ENCODE measurements around the gene PDE9A.
"Not testable (repeated sequence)": the region's sequence is repeated elsewhere in the genome, so short reads cannot be mapped to it uniquely, and the experiment has no call there.

The PDE9A gene

GRCh38 chr21:42708107-42708506, 54.7 kb downstream of the PDE9A start:
- DNase-seq (ENCODE audit: low spot score) = no peak

- not testable (repeated sequence) for DNase-seq (ENCODE audit: low spot score)
Observed at GRCh38 chr21:42708916-42709315, 55.5 kb downstream of the PDE9A start.

DNA sequence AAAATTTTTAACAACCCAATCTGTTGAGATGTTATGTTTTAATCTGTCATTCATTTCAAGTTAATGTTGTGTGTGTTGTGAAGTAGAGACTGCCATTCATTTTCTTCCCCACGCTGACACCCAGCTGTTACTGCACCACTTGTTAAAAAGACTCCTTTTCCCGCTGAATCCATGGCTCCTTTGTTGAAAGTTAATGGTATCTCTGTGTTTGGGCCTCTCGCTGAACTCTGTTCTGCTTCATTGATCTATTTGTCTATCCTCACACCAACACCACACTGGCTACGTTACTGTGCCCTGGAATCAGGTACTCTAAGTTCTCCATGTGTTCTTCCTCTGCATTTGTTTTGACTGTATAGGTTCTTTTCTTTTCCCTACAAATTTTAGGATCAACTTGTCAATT, 58.2 kb downstream of the PDE9A start:
- no peak for DNase-seq (ENCODE audit: low spot score)

DNA sequence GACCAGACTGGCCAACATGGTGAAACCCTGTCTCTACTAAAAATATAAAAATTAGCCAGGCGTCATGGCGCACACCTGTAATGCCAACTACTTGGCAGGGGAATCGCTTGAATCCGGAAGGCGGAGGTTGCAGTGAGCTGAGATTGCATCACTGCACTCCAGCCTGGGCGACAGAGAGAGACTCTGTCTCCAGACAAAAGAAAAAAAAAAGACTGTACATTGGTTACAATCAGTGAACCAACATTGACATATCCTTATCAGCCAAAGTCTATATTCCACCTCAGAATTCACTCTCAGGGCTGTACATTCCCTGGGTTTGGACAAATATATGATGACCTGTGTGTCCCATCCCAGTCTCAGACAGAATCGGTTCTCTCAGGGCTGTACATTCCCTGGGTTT, 62.0 kb downstream of the PDE9A start:
- DNase-seq (ENCODE audit: low spot score) = not testable (repeated sequence)

- no peak for DNase-seq (ENCODE audit: low spot score)
Observed at GRCh38 chr21:42716074-42716473, 62.7 kb downstream of the PDE9A start.

DNA sequence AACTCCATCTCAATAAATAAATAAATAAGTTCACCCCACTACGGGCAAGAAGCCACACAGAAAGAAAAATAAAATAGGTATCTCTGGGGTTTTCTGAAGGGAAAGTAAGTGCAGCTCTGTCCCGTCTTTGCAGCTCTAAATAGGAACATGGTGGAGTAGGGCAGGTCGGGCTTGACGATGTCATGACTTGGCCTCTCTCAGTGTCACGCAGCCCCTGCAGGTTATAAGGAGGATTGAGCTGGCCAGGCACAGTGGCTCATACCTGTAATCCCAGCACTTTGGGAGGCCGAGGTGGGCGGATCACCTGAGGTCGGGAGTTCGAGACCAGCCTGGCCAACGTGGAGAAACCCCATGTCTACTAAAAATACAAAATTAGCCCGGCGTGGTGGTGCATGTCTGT, 67.1 kb downstream of the PDE9A start:
- not testable (repeated sequence) for DNase-seq (ENCODE audit: low spot score)

GRCh38 chr21:42721341-42721824, 68.0 kb downstream of the PDE9A start:
- DNase-seq (ENCODE audit: low spot score) = no peak

GRCh38 chr21:42722153-42722552, 68.7 kb downstream of the PDE9A start:
- no peak for DNase-seq (ENCODE audit: low spot score)

- DNase-seq (ENCODE audit: low spot score) = no peak
Observed at GRCh38 chr21:42722808-42723473, 69.5 kb downstream of the PDE9A start.

DNA sequence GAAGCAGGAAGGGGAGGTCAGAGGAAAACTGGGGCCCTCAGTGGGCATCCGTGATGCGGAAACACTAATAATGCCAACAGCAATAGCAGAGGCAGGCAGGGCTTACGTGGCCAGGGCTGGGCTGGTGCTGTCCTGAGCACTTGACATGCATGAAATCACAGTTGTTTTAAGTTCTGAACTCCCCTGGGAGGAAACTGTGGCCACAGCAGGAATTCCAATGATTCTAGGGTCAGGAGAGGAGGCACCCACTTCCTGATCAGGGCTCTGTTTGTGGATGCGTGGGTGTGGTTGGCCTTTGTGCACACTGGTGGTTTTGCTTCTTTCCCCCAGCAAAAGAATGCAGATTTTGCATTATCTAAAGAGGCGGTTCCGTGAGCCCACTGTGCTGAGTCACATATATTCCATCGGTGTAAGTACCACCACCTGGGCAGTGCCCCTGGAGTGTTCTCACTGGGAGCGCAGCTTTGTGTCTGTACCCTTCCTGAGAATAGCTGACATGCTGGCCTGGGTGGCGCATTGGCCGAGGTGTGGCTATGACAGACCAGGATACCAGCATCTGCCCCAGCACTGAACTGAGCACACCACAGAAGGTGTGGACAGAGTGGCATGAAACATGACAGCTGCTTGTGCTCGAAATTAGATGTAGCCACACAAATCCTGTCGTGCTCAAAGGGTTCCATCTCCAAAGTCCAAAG, 71.0 kb downstream of the PDE9A start:
- DNase-seq (ENCODE audit: low spot score) = peak; percentile 95

DNA sequence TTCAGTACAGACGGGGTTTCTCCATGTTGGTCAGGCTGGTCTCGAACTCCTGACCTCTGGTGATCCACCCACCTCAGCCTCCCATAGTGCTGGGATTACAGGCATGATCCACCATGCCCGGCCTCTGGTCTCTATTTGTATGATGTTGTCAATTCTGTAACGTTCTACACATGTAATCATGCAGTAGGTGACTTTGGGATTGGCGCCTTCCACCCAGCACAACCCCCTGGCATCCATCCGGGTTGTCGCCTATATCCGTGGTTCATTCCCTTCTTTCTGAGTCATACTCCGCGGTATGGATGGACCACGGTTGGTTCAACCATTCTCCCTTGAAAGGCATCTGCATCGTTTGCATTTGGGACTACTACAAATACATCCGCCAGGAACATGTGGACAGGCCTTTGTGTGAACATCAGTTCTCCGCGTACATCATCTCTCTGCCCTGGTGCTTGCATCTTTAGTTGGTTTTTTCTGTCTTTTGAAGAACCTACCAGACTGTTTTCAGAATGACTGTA, 72.1 kb downstream of the PDE9A start:
- no peak for DNase-seq (ENCODE audit: low spot score)

GRCh38 chr21:42731264-42732032, 78.0 kb downstream of the PDE9A start:
- no peak for DNase-seq (ENCODE audit: low spot score)

- no peak for DNase-seq (ENCODE audit: low spot score)
Observed at GRCh38 chr21:42732033-42732410, 78.6 kb downstream of the PDE9A start.

DNA sequence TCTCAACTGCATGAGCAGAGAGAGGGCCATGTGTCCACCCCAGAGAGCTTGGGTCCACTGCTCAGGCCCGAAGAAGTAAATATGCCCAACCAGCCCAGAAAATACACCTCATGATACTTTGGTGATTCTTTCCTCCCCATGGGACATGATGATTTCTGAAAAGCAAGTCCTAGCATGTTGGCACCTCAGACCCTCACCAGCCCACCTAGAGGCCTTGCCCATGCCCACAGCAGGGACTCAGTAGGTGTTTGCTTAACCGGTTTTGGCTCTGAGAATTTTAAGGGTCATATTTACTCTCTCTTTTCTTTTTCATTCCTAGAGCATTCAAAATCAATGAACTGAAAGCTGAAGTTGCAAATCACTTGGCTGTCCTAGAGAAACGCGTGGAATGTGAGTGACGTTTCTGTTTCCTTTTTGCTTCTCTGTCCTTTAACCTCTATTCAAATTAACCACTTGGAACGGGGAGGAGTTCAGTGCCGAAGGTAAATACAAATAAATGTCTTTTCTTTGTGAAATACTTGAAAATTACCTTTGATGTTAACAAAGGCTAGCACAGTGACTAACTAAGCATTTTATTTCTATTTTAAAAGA, 79.7 kb downstream of the PDE9A start:
- DNase-seq (ENCODE audit: low spot score) = no peak

- no peak for DNase-seq (ENCODE audit: low spot score)
Observed at GRCh38 chr21:42733874-42734273, 80.5 kb downstream of the PDE9A start.

DNA sequence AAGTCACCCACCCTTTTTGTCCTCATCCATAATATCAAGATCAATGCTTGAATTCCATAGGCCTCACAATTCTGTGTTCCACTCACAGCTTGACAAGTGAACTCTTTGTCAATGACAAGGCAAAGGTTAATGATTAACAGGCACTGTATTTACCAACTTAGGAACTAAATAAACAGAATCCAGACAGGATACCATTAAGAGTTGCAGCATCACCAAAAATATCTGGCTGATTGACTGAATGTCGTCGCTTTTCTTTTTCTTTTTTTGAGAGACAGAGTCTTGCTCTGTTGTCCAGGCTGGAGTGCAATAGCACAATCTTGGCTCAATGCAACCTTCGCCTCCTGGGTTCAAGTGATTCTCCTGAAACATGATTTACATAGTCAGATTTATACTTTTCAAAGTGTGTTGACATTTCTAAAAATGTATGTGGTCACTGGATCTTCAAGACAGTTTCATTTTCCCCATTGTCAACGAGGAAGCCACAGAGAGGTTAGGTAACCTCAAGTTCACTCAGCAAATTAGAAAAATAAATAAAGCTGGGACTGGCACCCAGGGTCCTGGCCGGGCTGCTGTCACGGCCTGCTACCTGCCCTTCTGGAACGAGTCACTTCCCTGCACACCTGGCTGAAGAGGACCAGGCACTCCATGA, 81.0 kb downstream of the PDE9A start:
- no peak for DNase-seq (ENCODE audit: low spot score)

GRCh38 chr21:42735061-42735460, 81.6 kb downstream of the PDE9A start:
- DNase-seq (ENCODE audit: low spot score) = no peak

DNA sequence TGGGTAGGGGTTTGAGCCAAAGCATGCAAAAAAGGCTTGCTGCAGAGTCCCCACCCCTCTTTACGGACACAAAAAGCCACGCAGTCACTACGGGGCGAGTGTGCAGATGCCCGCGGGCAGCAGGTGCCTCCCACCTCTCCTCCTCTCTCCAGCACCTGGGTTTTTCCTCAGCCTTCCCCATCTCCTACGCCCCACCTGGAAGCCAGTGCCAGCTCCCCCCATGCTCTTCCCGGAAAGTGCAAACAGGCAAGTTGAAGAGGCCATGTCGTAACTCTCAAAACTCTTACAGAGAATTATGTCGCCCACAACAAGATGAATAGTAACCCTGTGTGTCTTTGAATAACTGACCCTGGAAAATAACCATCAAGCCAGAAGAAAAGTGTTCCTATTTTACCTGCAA, 82.5 kb downstream of the PDE9A start:
- no peak for DNase-seq (ENCODE audit: low spot score)

DNA sequence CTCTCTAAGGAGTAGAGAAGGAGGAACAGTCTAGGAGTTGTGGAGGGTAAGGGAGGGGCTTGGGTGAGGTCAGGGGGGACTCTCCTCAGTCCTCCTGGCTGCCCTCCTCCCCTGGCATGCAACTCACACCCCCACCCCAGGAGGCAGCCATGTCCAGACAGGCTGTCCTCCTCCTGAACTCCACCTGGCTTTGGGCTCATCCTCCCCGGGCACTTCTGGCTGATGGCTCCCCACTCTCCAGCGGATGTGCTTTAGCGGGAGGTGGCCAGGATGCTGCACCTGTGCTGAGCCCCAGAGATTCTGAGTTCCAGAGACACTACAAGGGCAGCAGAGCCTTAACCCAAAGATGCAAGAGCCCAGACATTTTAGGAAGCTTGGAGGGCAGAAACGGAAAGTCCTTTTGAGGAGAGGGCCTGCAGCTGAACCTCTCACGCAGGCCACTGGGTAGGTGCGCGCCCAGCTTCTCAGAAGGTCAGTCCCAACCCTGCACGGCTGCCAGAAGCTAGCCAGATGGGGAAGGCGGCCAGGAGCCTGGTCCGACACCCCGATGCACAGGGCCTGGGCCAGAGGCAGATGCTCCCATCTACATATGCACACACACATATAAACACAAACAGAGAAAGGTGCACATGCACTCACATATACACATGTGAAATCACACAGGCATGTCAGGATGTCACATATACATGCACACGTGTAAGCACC, 83.4 kb downstream of the PDE9A start:
- DNase-seq (ENCODE audit: low spot score) = no peak

GRCh38 chr21:42737951-42738590, 84.7 kb downstream of the PDE9A start:
- no peak for DNase-seq (ENCODE audit: low spot score)

Measured in COLO829 (cell line).